CD4-positive, CD25-positive, alpha-beta regulatory T cell (primary cell): ENCODE measurements around the gene CCDC178. TPM values are rescaled to one million over a fixed set of nuclear protein-coding genes. Genes with fewer than 3 reads are reported as not detected.
"Not testable (repeated sequence)": the region's sequence is repeated elsewhere in the genome, so short reads cannot be mapped to it uniquely, and the experiment has no call there.

Source experiments
- ATAC-seq, 2 donors: fragments of 150-1000 bp; cut with Tn5 transposase; one replicate each; pipeline ENCODE4 v1.10.0; 2021; ENCODE audit warnings: low read depth in 2 of 2, moderate number of reproducible peaks in 2 of 2, moderate library complexity in 1 of 2
- DNase-seq, 3 donors: peaks; one replicate each; pipeline versions ENCODE4 v3.0.0 to v3.0.0-alpha.2; 2012 to 2022; ENCODE audit warnings: mixed read lengths in 1 of 3
- H3K27ac ChIP-seq: one replicate; pipeline ENCODE4 v1.7.0; 2013; ENCODE audit warnings: mild to moderate bottlenecking, low read length; ENCODE audit not compliant: insufficient read depth, poor library complexity, severe bottlenecking
- H3K27me3 ChIP-seq: one replicate; pipeline ENCODE4 v1.7.0; 2013; ENCODE audit warnings: low read length; ENCODE audit not compliant: control insufficient read depth, insufficient read depth
- H3K36me3 ChIP-seq: one replicate; pipeline ENCODE4 v1.7.0; 2013; ENCODE audit warnings: mild to moderate bottlenecking, low read length, moderate library complexity; ENCODE audit not compliant: control insufficient read depth, insufficient read depth
- H3K4me1 ChIP-seq: 2 replicates; pipeline ENCODE4 v1.7.0; 2013; ENCODE audit warnings: mild to moderate bottlenecking, low read length; ENCODE audit not compliant: insufficient read depth, control insufficient read depth, poor library complexity, severe bottlenecking
- H3K4me3 ChIP-seq: one replicate; pipeline ENCODE4 v1.7.0; 2013; ENCODE audit warnings: low read depth, mild to moderate bottlenecking, low read length, moderate library complexity
- H3K9me3 ChIP-seq, 2 experiments: 1 replicate in 1 of 2; 2 replicates in 1 of 2; pipeline ENCODE4 v1.7.0; 2013; ENCODE audit warnings: low read length in 2 of 2, mild to moderate bottlenecking in 1 of 2, moderate library complexity in 1 of 2; ENCODE audit not compliant: control insufficient read depth in 2 of 2
- H3K27ac Mint-ChIP-seq, 3 donors: one replicate each; pipeline ENCODE4 v1.8.0; 2020 to 2022; ENCODE audit warnings: mild to moderate bottlenecking in 3 of 3, mixed read lengths in 3 of 3, moderate library complexity in 2 of 3
- H3K27me3 Mint-ChIP-seq: one replicate; pipeline ENCODE4 v1.8.0; 2022; ENCODE audit warnings: mild to moderate bottlenecking, mixed read lengths
- H3K36me3 Mint-ChIP-seq: one replicate; pipeline ENCODE4 v1.8.0; 2020; ENCODE audit warnings: mixed read lengths
- H3K4me1 Mint-ChIP-seq, 4 donors: one replicate each; pipeline ENCODE4 v1.8.0; 2020 to 2022; ENCODE audit warnings: mixed read lengths in 4 of 4, mild to moderate bottlenecking in 1 of 4
- H3K4me3 Mint-ChIP-seq, 4 donors: one replicate each; pipeline ENCODE4 v1.8.0; 2020 to 2022; ENCODE audit warnings: mild to moderate bottlenecking in 4 of 4, mixed read lengths in 4 of 4, moderate library complexity in 3 of 4
- H3K9me3 Mint-ChIP-seq, 7 donors: one replicate each; pipeline ENCODE4 v1.8.0; 2020 to 2022; ENCODE audit warnings: mixed read lengths in 7 of 7, mild to moderate bottlenecking in 3 of 7, moderate library complexity in 2 of 7
- polyA plus RNA-seq, 4 donors: library from polyadenylated mRNA; unstranded; fragments of 300-500 nt; fragmentation: Illumina TruSeq; gene quantifications; one replicate each; pipeline ENCODE4 v1.2.3, GENCODE V29; 2021
- total RNA-seq: library from RNA; stranded (reverse); gene quantifications from one replicate; pipeline ENCODE4 v1.2.3, GENCODE V29; 2022

The CCDC178 gene
- total and polyA plus RNA-seq, 5 donors from 2014 or later, result not detected

GRCh38 chr18:32975163-32975436, 465.4 kb downstream of the CCDC178 start:
- H3K4me1 ChIP-seq, result no peaks in the 10 kb centered on the region
- Mint-ChIP-seq H3K36me3 (no peaks in the 10 kb centered on the region), H3K4me1 (no peaks in the 10 kb centered on the region), H3K9me3 (peaks cover 0 to 12% (median 4%) of the 10 kb centered on the region in 7 donors), H3K27ac (no peak overlapping the region), H3K4me3 (no peak overlapping the region), H3K27me3 (no peaks in the 10 kb centered on the region)
- H3K9me3 ChIP-seq, result no peaks in the 10 kb centered on the region
- no peaks in the 10 kb centered on the region for H3K27me3 ChIP-seq
- no peaks in the 10 kb centered on the region for H3K36me3 ChIP-seq
- H3K4me3 ChIP-seq, result no peak overlapping the region
- DNase-seq, result no peak
- ATAC-seq, result no peak
- H3K27ac ChIP-seq, result no peak overlapping the region

GRCh38 chr18:32974421-32975162, 465.9 kb downstream of the CCDC178 start:
- Mint-ChIP-seq H3K27ac (no peak overlapping the region), H3K4me3 (peak overlapping the region in 1 of 4 donors; percentile 32), H3K4me1 (no peaks in the 10 kb centered on the region), H3K9me3 (peaks cover 0 to 12% (median 4%) of the 10 kb centered on the region in 7 donors), H3K36me3 (no peaks in the 10 kb centered on the region), H3K27me3 (no peaks in the 10 kb centered on the region)
- no peaks in the 10 kb centered on the region for H3K9me3 ChIP-seq
- H3K36me3 ChIP-seq, result no peaks in the 10 kb centered on the region
- H3K4me3 ChIP-seq, result no peak overlapping the region
- H3K4me1 ChIP-seq, result no peaks in the 10 kb centered on the region
- ATAC-seq, result no peak
- DNase-seq, result no peak
- no peaks in the 10 kb centered on the region for H3K27me3 ChIP-seq
- no peak overlapping the region for H3K27ac ChIP-seq

- H3K9me3 ChIP-seq, result no peaks in the 10 kb centered on the region
- H3K27ac ChIP-seq, result no peak overlapping the region
- no peaks in the 10 kb centered on the region for H3K4me1 ChIP-seq
- no peaks in the 10 kb centered on the region for H3K27me3 ChIP-seq
- Mint-ChIP-seq H3K4me1 (no peaks in the 10 kb centered on the region), H3K4me3 (no peak overlapping the region), H3K27ac (peak overlapping the region in 1 of 3 donors; percentile 39), H3K9me3 (peaks cover 2 to 17% (median 4%) of the 10 kb centered on the region in 7 donors), H3K27me3 (no peaks in the 10 kb centered on the region), H3K36me3 (no peaks in the 10 kb centered on the region)
- no peak overlapping the region for H3K4me3 ChIP-seq
- no peak for ATAC-seq
- no peak for DNase-seq
- no peaks in the 10 kb centered on the region for H3K36me3 ChIP-seq
Measured at GRCh38 chr18:32968248-32968647, 472.3 kb downstream of the CCDC178 start.

GRCh38 chr18:32966141-32966540, 474.4 kb downstream of the CCDC178 start:
- Mint-ChIP-seq H3K9me3 (peaks cover 0 to 11% (median 4%) of the 10 kb centered on the region in 7 donors), H3K27me3 (no peaks in the 10 kb centered on the region), H3K36me3 (no peaks in the 10 kb centered on the region), H3K4me3 (no peak overlapping the region), H3K27ac (no peak overlapping the region), H3K4me1 (no peaks in the 10 kb centered on the region)
- no peak overlapping the region for H3K27ac ChIP-seq
- ATAC-seq (no peak), DNase-seq (no peak)
- H3K9me3 ChIP-seq, result no peaks in the 10 kb centered on the region
- no peaks in the 10 kb centered on the region for H3K36me3 ChIP-seq
- no peaks in the 10 kb centered on the region for H3K27me3 ChIP-seq
- no peak overlapping the region for H3K4me3 ChIP-seq
- H3K4me1 ChIP-seq, result no peaks in the 10 kb centered on the region

GRCh38 chr18:32961538-32961937, 479.0 kb downstream of the CCDC178 start:
- Mint-ChIP-seq H3K27me3 (no peaks in the 10 kb centered on the region), H3K4me1 (no peaks in the 10 kb centered on the region)
- H3K4me1 ChIP-seq, result no peaks in the 10 kb centered on the region

GRCh38 chr18:32958746-32959145, 481.8 kb downstream of the CCDC178 start:
- H3K36me3 Mint-ChIP-seq, result no peaks in the 10 kb centered on the region
- no peaks in the 10 kb centered on the region for H3K27me3 Mint-ChIP-seq
- H3K9me3 Mint-ChIP-seq, result peaks cover 0 to 7% (median 2%) of the 10 kb centered on the region in 7 donors

More at GRCh38 chr18:32961538-32961937, 479.0 kb downstream of the CCDC178 start:
- Mint-ChIP-seq H3K27ac (no peak overlapping the region), H3K9me3 (peaks cover 0 to 7% (median 2%) of the 10 kb centered on the region in 7 donors), H3K4me3 (no peak overlapping the region), H3K36me3 (no peaks in the 10 kb centered on the region)
- no peaks in the 10 kb centered on the region for H3K9me3 ChIP-seq
- no peaks in the 10 kb centered on the region for H3K27me3 ChIP-seq
- no peak overlapping the region for H3K4me3 ChIP-seq
- no peak overlapping the region for H3K27ac ChIP-seq
- ATAC-seq (no peak), DNase-seq (no peak)
- no peaks in the 10 kb centered on the region for H3K36me3 ChIP-seq

GRCh38 chr18:32956591-32957315, 483.8 kb downstream of the CCDC178 start:
- Mint-ChIP-seq H3K36me3 (no peaks in the 10 kb centered on the region), H3K4me1 (no peaks in the 10 kb centered on the region), H3K4me3 (no peak overlapping the region), H3K27ac (no peak overlapping the region), H3K27me3 (no peaks in the 10 kb centered on the region), H3K9me3 (peaks cover 0 to 6% (median 4%) of the 10 kb centered on the region in 7 donors)
- Histone ChIP-seq H3K27me3 (no peaks in the 10 kb centered on the region), H3K4me1 (no peaks in the 10 kb centered on the region), H3K27ac (no peak overlapping the region), H3K4me3 (no peak overlapping the region), H3K36me3 (no peaks in the 10 kb centered on the region), H3K9me3 (no peaks in the 10 kb centered on the region)
- no peak for DNase-seq
- no peak for ATAC-seq

More at GRCh38 chr18:32958746-32959145, 481.8 kb downstream of the CCDC178 start:
- no peaks in the 10 kb centered on the region for H3K4me1 ChIP-seq
- no peaks in the 10 kb centered on the region for H3K27me3 ChIP-seq
- H3K4me1 Mint-ChIP-seq, result no peaks in the 10 kb centered on the region
- H3K36me3 ChIP-seq, result no peaks in the 10 kb centered on the region
- H3K27ac Mint-ChIP-seq, result no peak overlapping the region
- H3K4me3 Mint-ChIP-seq, result no peak overlapping the region
- DNase-seq (no peak), ATAC-seq (no peak)
- H3K4me3 ChIP-seq, result no peak overlapping the region
- no peaks in the 10 kb centered on the region for H3K9me3 ChIP-seq
- no peak overlapping the region for H3K27ac ChIP-seq

- not testable (repeated sequence) for H3K4me3 Mint-ChIP-seq, H3K4me1 Mint-ChIP-seq
Measured at GRCh38 chr18:32952318-32952717, 488.2 kb downstream of the CCDC178 start.

More at GRCh38 chr18:32952318-32952717, 488.2 kb downstream of the CCDC178 start:
- not testable (repeated sequence) for H3K4me1 ChIP-seq, H3K4me3 ChIP-seq, DNase-seq, H3K27ac ChIP-seq, H3K36me3 ChIP-seq, ATAC-seq, H3K9me3 ChIP-seq, H3K27me3 ChIP-seq, H3K27ac Mint-ChIP-seq, H3K27me3 Mint-ChIP-seq, H3K36me3 Mint-ChIP-seq
- H3K9me3 Mint-ChIP-seq, result peaks cover 0 to 19% (median 5%) of the 10 kb centered on the region in 7 donors
